Fibroblast of villous mesenchyme (primary cell): ENCODE data around the gene MYL9. TPM values are rescaled to one million over a fixed set of nuclear protein-coding genes. Genes with fewer than 3 reads are reported as not detected.
"Not testable (repeated sequence)": the region's sequence is repeated elsewhere in the genome, so short reads cannot be mapped to it uniquely, and the experiment has no call there.

Experiments used
- DNase-seq: peaks from one replicate; pipeline ENCODE4 v3.0.0-alpha.2; 2010; ENCODE audit warnings: low read depth
- H3K4me3 ChIP-seq: 2 replicates; pipeline ENCODE4 v1.5.1; 2011; ENCODE audit warnings: low read depth, mild to moderate bottlenecking, low read length
- total RNA-seq: library from RNA; depleted of rRNA; stranded (reverse); fragments of >200 nt; gene quantifications from 2 replicates; pipeline ENCODE4 v1.2.3, GENCODE V29; 2012
- TF ChIP-seq, protein P1 (sequence below): IDR thresholded peaks from 2 replicates; pipeline ENCODE4 v1.5.1; 2012; ENCODE audit warnings: low read depth, mild to moderate bottlenecking, low read length; ENCODE audit not compliant: insufficient read depth

The MYL9 gene
- total RNA-seq, 1 donor: 184 TPM

DNA sequence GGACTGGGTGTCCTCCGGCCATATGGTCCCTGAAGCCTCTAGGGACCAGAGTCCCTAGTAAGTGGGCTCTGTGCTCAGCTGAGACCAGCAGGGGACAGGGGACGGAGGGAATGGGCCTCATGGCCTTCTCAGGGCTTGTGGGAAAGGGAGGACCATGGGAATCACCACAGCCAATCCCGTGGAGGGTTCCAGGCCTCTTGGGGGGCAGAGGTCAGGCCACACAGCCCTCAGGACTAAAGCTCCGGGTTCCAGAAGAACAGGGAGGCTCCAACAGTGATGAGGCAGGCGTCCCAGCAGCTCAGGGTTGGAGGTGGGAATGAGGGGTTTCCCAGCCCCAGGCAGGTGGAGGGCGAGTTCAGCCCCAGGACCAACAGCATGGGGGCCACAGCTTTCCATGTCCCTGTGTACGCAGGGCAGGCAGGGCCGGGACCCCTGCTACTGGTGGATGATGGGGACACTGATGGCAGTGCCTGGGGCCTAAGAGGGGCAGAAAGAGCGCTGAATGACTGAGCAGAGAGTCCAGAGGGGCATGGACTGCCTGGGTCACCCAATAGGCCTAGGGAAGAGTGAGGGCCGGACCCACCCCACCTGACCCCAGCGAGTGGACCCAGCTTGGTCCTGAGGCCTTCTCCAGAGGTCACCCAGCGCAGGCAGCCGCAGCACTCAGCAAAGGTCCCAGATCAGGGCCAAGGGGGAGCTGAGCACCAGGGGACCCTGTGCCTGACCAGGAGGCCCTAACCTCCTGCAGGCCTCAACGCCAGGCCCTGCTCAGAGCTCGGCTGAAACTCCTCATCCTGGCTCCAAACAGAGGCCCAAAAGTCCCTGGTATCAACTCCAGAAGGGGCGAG lies 8.8 kb downstream of the MYL9 start:
- no peak for DNase-seq
- TF ChIP-seq, protein P1, sequence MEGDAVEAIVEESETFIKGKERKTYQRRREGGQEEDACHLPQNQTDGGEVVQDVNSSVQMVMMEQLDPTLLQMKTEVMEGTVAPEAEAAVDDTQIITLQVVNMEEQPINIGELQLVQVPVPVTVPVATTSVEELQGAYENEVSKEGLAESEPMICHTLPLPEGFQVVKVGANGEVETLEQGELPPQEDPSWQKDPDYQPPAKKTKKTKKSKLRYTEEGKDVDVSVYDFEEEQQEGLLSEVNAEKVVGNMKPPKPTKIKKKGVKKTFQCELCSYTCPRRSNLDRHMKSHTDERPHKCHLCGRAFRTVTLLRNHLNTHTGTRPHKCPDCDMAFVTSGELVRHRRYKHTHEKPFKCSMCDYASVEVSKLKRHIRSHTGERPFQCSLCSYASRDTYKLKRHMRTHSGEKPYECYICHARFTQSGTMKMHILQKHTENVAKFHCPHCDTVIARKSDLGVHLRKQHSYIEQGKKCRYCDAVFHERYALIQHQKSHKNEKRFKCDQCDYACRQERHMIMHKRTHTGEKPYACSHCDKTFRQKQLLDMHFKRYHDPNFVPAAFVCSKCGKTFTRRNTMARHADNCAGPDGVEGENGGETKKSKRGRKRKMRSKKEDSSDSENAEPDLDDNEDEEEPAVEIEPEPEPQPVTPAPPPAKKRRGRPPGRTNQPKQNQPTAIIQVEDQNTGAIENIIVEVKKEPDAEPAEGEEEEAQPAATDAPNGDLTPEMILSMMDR: no peak
- no peak overlapping the region for H3K4me3 ChIP-seq

DNA sequence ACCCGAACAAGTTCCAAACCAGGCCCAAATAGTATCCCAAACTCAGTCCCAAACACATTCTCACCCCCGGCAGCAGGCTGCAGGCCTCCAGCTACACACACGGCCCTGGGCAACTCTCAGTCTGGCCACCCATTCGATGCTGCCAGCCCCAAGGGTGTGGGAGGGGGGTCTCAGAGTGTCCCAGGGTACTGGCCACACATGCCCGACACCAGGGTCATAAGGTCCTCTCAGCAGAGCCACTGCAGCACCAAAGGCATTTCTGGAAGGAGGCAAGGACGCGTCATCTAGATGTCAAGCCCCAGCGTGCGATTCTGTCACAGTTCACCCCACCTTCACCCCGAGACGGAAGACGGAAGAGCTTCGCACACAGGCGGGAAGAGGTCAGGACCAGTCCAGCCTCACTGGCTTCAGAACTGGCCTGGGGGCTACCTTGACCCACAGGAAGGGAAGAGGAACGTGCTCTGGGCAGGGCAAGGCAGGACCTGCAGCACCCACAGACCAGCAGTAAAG lies 9.5 kb downstream of the MYL9 start:
- DNase-seq: no peak
- TF ChIP-seq, protein P1: no peak
- no peak overlapping the region for H3K4me3 ChIP-seq

GRCh38 chr20:36555248-36555647 lies 13.9 kb downstream of the MYL9 start:
- TF ChIP-seq, protein P1: no peak
- no peak for DNase-seq
- H3K4me3 ChIP-seq: no peak overlapping the region

DNA sequence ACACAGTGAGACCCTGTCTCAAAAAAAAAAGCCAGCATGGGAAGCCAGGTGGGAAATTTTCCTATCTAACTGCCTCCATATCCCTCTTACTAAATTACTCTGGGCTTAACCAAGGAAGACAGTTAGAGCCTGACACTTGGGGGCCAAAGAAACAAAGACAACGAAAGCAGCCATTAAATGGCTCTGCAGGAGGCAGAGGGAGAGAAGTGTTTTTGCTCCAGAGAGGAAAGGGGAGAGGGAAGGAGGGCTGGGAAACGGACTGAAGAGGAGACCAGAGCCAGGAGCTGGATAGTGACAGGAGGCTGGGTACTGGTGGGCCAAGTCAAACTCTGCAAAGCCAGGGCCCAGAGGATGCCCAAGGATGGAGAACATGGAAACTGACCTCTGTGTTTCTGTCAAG lies 21.4 kb downstream of the MYL9 start:
- TF ChIP-seq, protein P1: no peak
- no peak overlapping the region for H3K4me3 ChIP-seq
- no peak for DNase-seq

DNA sequence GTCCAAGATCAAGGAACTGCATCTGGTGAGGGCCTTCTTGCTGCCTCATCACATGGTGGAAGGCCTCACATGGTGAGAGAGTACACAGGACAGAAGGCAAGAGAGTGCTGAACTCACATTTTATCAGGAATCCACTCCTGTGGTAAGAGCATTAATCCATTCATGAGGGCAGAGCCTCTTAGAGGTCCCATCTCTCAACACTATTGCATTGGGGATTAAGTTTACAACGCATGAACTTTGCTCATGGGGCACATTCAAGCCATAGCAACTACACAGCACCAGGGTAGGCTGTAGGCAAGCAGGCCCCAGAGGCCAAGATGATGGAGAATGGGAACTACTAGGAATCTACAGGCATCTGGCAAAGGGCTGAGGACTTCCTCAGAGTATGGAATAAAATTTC lies 22.1 kb downstream of the MYL9 start:
- no peak for DNase-seq
- TF ChIP-seq, protein P1: no peak
- H3K4me3 ChIP-seq: no peak overlapping the region

GRCh38 chr20:36564078-36564725 lies 22.9 kb downstream of the MYL9 start:
- DNase-seq, H3K4me3 ChIP-seq: not testable (repeated sequence)

GRCh38 chr20:36564726-36565121 lies 23.4 kb downstream of the MYL9 start:
- DNase-seq, H3K4me3 ChIP-seq: not testable (repeated sequence)
